Neural cell (in vitro differentiated cells): ENCODE data around the gene MREG. TPM values are rescaled to one million over a fixed set of nuclear protein-coding genes. Genes with fewer than 3 reads are reported as not detected.

Experiments used
- H2AFZ ChIP-seq: fragments of 200-600, 300-800 bp; sonication (generic), shearing (Covaris generic); 2 replicates; pipeline ENCODE4 v1.6.0; 2014; ENCODE audit warnings: low read depth, mild to moderate bottlenecking, antibody characterized with exemption, low read length, moderate library complexity
- H3F3A ChIP-seq: fragments of 200-600 bp; shearing (Covaris generic); 2 replicates; pipeline ENCODE4 v1.6.1; 2016; ENCODE audit warnings: mild to moderate bottlenecking, moderate library complexity, mixed read lengths, antibody characterized with exemption, low read length; ENCODE audit not compliant: insufficient read depth, poor library complexity, severe bottlenecking
- H3K27ac ChIP-seq: fragments of 200-600, 300-800 bp; sonication (generic), shearing (Covaris generic); 2 replicates; pipeline ENCODE4 v1.5.1; 2014; ENCODE audit warnings: mild to moderate bottlenecking, low read length, moderate library complexity
- H3K27me3 ChIP-seq: fragments of 300-800, 200-600 bp; sonication (generic), shearing (Covaris generic); 2 replicates; pipeline ENCODE4 v1.6.0; 2014; ENCODE audit warnings: mild to moderate bottlenecking, low read depth, low read length, moderate library complexity; ENCODE audit not compliant: insufficient read depth
- H3K36me3 ChIP-seq: fragments of 300-800, 200-600 bp; sonication (generic), shearing (Covaris generic); 2 replicates; pipeline ENCODE4 v1.5.1; 2014; ENCODE audit warnings: mild to moderate bottlenecking, antibody characterized with exemption, low read length, moderate library complexity; ENCODE audit not compliant: insufficient read depth
- H3K4me2 ChIP-seq: fragments of 300-800, 200-600 bp; sonication (generic), shearing (Covaris generic); 2 replicates; pipeline ENCODE4 v1.6.0; 2014; ENCODE audit warnings: mild to moderate bottlenecking, low read length
- H3K4me3 ChIP-seq: fragments of 300-800, 200-600 bp; sonication (generic), shearing (Covaris generic); 2 replicates; pipeline ENCODE4 v1.5.1; 2014; ENCODE audit warnings: mild to moderate bottlenecking, low read length, moderate library complexity
- H3K79me2 ChIP-seq: fragments of 200-600 bp; shearing (Covaris generic); replicated peaks from 2 replicates; pipeline ENCODE4 v1.6.0; 2014; ENCODE audit warnings: mild to moderate bottlenecking, low read length, moderate library complexity; ENCODE audit not compliant: insufficient read depth
- H3K9ac ChIP-seq: fragments of 300-800, 200-600 bp; sonication (generic), shearing (Covaris generic); 2 replicates; pipeline ENCODE4 v1.6.1; 2016; ENCODE audit warnings: mild to moderate bottlenecking, low read length, mixed read lengths
- H3K9me2 ChIP-seq: fragments of 200-600 bp; shearing (Covaris generic); 2 replicates; pipeline ENCODE4 v1.6.1; 2016; ENCODE audit warnings: mild to moderate bottlenecking, low read length, mixed read lengths; ENCODE audit not compliant: insufficient read depth
- H3K9me3 ChIP-seq: fragments of 200-600, 300-800 bp; sonication (generic), shearing (Covaris generic); 2 replicates; pipeline ENCODE4 v1.6.1; 2016; ENCODE audit warnings: mild to moderate bottlenecking, mixed run types, low read length, moderate library complexity, mixed read lengths
- H4K20me1 ChIP-seq: fragments of 200-600 bp; shearing (Covaris generic); 2 replicates; pipeline ENCODE4 v1.6.1; 2016; ENCODE audit warnings: mild to moderate bottlenecking, mixed run types; ENCODE audit not compliant: insufficient read depth
- CTCF ChIP-seq: fragments of 450-650 bp; IDR thresholded peaks from 2 replicates; pipeline ENCODE4 v1.5.1; 2014; ENCODE audit warnings: antibody characterized with exemption, mild to moderate bottlenecking, moderate library complexity; ENCODE audit not compliant: poor library complexity, severe bottlenecking
- EP300 ChIP-seq: fragments of 450-650 bp; conservative IDR thresholded peaks from 2 replicates; pipeline ENCODE4 v1.6.1; 2014; ENCODE audit warnings: antibody characterized with exemption, mild to moderate bottlenecking, moderate library complexity; ENCODE audit not compliant: poor library complexity, severe bottlenecking
- EZH2 ChIP-seq: fragments of 200-600, 300-800 bp; shearing (Covaris generic), sonication (generic); IDR thresholded peaks from 2 replicates; pipeline ENCODE4 v1.6.1; 2014; ENCODE audit warnings: antibody characterized with exemption, low read length, borderline replicate concordance, mild to moderate bottlenecking; ENCODE audit not compliant: insufficient read depth, poor library complexity, severe bottlenecking
- MXI1 ChIP-seq: fragments of 450-650 bp; conservative IDR thresholded peaks from 2 replicates; pipeline ENCODE4 v1.6.1; 2014; ENCODE audit warnings: antibody characterized with exemption, mild to moderate bottlenecking; ENCODE audit not compliant: poor library complexity, severe bottlenecking
- POLR2AphosphoS5 ChIP-seq: IDR thresholded peaks from 2 replicates; pipeline ENCODE4 v1.6.1; 2012
- RAD21 ChIP-seq: fragments of 450-650 bp; conservative IDR thresholded peaks from 2 replicates; pipeline ENCODE4 v1.6.1; 2014; ENCODE audit warnings: antibody characterized with exemption, mild to moderate bottlenecking, moderate library complexity
- SMC3 ChIP-seq: fragments of 450-650 bp; conservative IDR thresholded peaks from 2 replicates; pipeline ENCODE4 v1.6.1; 2014; ENCODE audit warnings: antibody characterized with exemption, mild to moderate bottlenecking, moderate library complexity; ENCODE audit not compliant: poor library complexity
- TAF1 ChIP-seq: IDR thresholded peaks from 2 replicates; pipeline ENCODE4 v1.6.1; 2012; ENCODE audit warnings: low read depth
- polyA plus RNA-seq: library from polyadenylated mRNA; depleted of rRNA; stranded (reverse); fragments of >200 nt; gene quantifications from 2 replicates; pipeline ENCODE4 v1.2.3, GENCODE V29; 2014
- TF ChIP-seq, protein P1 (sequence below): IDR thresholded peaks from 2 replicates; pipeline ENCODE4 v1.6.1; 2012; ENCODE audit warnings: borderline replicate concordance

Gene MREG
- polyA plus RNA-seq, 1 donor from 2014 or later, result 9.1 TPM

- H3K4me3 ChIP-seq, result no peak overlapping the region
- no peaks in the 10 kb centered on the region for H3F3A ChIP-seq
- no peaks in the 10 kb centered on the region for H3K9me2 ChIP-seq
- H3K27ac ChIP-seq, result no peak overlapping the region
- no peak overlapping the region for H3K9ac ChIP-seq
- no peaks in the 10 kb centered on the region for H3K27me3 ChIP-seq
- no peaks in the 10 kb centered on the region for H3K79me2 ChIP-seq
- TF ChIP-seq SMC3 (no peak), EP300 (no peak), POLR2AphosphoS5 (no peak), TAF1 (no peak), MXI1 (no peak), CTCF (no peak), RAD21 (no peak), EZH2 (no peak)
- H2AFZ ChIP-seq, result no peak overlapping the region
- H3K36me3 ChIP-seq, result no peaks in the 10 kb centered on the region
- no peaks in the 10 kb centered on the region for H3K9me3 ChIP-seq
- H4K20me1 ChIP-seq, result no peaks in the 10 kb centered on the region
- H3K4me2 ChIP-seq, result no peak overlapping the region
These were observed 28.1 kb upstream of the MREG start for GRCh38 chr2:216041438-216041837.

GRCh38 chr2:216039918-216040317 is 26.6 kb upstream of the MREG start:
- Histone ChIP-seq H3K27me3 (no peaks in the 10 kb centered on the region), H3K27ac (no peak overlapping the region), H3K9me3 (no peaks in the 10 kb centered on the region), H3K9ac (no peak overlapping the region), H3K79me2 (no peaks in the 10 kb centered on the region), H2AFZ (no peak overlapping the region), H3F3A (no peaks in the 10 kb centered on the region), H3K9me2 (no peaks in the 10 kb centered on the region), H4K20me1 (no peaks in the 10 kb centered on the region), H3K36me3 (no peaks in the 10 kb centered on the region), H3K4me2 (no peak overlapping the region), H3K4me3 (no peak overlapping the region)
- no peak for TF ChIP-seq POLR2AphosphoS5
- TF ChIP-seq TAF1, result no peak
- TF ChIP-seq CTCF, result no peak
- no peak for TF ChIP-seq EZH2
- TF ChIP-seq SMC3, result no peak
- no peak for TF ChIP-seq RAD21
- TF ChIP-seq EP300, result no peak
- TF ChIP-seq, protein P1, sequence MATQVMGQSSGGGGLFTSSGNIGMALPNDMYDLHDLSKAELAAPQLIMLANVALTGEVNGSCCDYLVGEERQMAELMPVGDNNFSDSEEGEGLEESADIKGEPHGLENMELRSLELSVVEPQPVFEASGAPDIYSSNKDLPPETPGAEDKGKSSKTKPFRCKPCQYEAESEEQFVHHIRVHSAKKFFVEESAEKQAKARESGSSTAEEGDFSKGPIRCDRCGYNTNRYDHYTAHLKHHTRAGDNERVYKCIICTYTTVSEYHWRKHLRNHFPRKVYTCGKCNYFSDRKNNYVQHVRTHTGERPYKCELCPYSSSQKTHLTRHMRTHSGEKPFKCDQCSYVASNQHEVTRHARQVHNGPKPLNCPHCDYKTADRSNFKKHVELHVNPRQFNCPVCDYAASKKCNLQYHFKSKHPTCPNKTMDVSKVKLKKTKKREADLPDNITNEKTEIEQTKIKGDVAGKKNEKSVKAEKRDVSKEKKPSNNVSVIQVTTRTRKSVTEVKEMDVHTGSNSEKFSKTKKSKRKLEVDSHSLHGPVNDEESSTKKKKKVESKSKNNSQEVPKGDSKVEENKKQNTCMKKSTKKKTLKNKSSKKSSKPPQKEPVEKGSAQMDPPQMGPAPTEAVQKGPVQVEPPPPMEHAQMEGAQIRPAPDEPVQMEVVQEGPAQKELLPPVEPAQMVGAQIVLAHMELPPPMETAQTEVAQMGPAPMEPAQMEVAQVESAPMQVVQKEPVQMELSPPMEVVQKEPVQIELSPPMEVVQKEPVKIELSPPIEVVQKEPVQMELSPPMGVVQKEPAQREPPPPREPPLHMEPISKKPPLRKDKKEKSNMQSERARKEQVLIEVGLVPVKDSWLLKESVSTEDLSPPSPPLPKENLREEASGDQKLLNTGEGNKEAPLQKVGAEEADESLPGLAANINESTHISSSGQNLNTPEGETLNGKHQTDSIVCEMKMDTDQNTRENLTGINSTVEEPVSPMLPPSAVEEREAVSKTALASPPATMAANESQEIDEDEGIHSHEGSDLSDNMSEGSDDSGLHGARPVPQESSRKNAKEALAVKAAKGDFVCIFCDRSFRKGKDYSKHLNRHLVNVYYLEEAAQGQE, result no peak
- TF ChIP-seq MXI1, result no peak
